Measurements from ENCODE around the gene RALY. TPM values are rescaled to one million over a fixed set of nuclear protein-coding genes. Genes with fewer than 3 reads are reported as not detected.

RALY gene
- total RNA-seq, 6 donors from 2014 or later = 116 to 157 (median 147) TPM

GRCh38 chr20:34052414-34052813 lies 58.7 kb downstream of the RALY start:
- no peak for DNase-seq
- peak overlapping the region in 1 of 4 donors; percentile 40 for H3K27ac ChIP-seq
- ATAC-seq (ENCODE audit: low FRiP score in 2 of 2) = no peak
- no peak overlapping the region for H3K4me3 ChIP-seq
- no peaks in the 10 kb centered on the region for H3K9me3 ChIP-seq
- 51 to 56% methylated on average over 2 of the region's 2 CpGs for WGBS, 2 donors
- no peaks in the 10 kb centered on the region for H3K27me3 ChIP-seq
- TF ChIP-seq POLR2A (IDR thresholded peaks at IDR 0.05) (no peak), EP300 (IDR thresholded peaks at IDR 0.05) (no peak), POLR2AphosphoS5 (IDR thresholded peaks at IDR 0.05) (no peak)
- TF ChIP-seq, protein P1, sequence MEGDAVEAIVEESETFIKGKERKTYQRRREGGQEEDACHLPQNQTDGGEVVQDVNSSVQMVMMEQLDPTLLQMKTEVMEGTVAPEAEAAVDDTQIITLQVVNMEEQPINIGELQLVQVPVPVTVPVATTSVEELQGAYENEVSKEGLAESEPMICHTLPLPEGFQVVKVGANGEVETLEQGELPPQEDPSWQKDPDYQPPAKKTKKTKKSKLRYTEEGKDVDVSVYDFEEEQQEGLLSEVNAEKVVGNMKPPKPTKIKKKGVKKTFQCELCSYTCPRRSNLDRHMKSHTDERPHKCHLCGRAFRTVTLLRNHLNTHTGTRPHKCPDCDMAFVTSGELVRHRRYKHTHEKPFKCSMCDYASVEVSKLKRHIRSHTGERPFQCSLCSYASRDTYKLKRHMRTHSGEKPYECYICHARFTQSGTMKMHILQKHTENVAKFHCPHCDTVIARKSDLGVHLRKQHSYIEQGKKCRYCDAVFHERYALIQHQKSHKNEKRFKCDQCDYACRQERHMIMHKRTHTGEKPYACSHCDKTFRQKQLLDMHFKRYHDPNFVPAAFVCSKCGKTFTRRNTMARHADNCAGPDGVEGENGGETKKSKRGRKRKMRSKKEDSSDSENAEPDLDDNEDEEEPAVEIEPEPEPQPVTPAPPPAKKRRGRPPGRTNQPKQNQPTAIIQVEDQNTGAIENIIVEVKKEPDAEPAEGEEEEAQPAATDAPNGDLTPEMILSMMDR (IDR thresholded peaks at IDR 0.05) = no peak
- H3K36me3 ChIP-seq = no peaks in the 10 kb centered on the region
- peaks cover 22 to 67% (median 45%) of the 10 kb centered on the region in 4 donors for H3K4me1 ChIP-seq

GRCh38 chr20:34055290-34055689 lies 61.6 kb downstream of the RALY start:
- Histone ChIP-seq H3K9me3 (no peaks in the 10 kb centered on the region), H3K4me3 (no peak overlapping the region), H3K36me3 (peaks cover 0 to 3% (median 0%) of the 10 kb centered on the region in 4 donors), H3K4me1 (peaks cover 25 to 50% (median 37%) of the 10 kb centered on the region in 4 donors), H3K27ac (no peak overlapping the region), H3K27me3 (no peaks in the 10 kb centered on the region)
- TF ChIP-seq POLR2A (IDR thresholded peaks at IDR 0.05) = no peak
- TF ChIP-seq, protein P1 (IDR thresholded peaks at IDR 0.05) = no peak
- no peak for TF ChIP-seq EP300 (IDR thresholded peaks at IDR 0.05)
- no peak for TF ChIP-seq POLR2AphosphoS5 (IDR thresholded peaks at IDR 0.05)
- no peak for DNase-seq
- ATAC-seq (ENCODE audit: low FRiP score in 2 of 2) = no peak
- 20 to 33% methylated on average over 1 of the region's 1 CpG for WGBS, 2 donors

DNA sequence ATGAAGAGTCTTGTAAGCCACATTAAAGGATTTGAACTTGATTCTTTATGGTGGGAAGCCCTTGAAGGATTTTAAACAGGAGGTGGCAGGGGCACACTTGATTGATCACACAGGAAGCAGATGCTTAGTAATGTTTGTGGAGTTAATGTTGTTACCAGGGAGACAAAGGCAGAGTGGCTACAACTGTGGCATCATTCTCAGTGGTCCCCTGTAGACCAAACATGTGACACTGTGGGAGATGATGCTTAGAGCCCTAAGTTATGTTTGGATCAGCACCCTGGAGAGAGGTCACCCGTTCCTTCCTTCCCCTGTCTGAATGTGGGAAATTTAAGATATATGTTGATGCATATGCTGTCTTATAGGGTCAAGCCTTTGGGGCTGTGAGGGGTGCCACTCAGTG lies 65.1 kb downstream of the RALY start:
- Histone ChIP-seq H3K9me3 (no peaks in the 10 kb centered on the region), H3K27ac (no peak overlapping the region), H3K4me1 (peaks cover 11 to 27% (median 22%) of the 10 kb centered on the region in 4 donors), H3K4me3 (no peak overlapping the region), H3K27me3 (no peaks in the 10 kb centered on the region), H3K36me3 (peaks cover 0 to 3% (median 1%) of the 10 kb centered on the region in 4 donors)
- no peak for DNase-seq
- ATAC-seq (ENCODE audit: low FRiP score in 2 of 2) = peak in 1 of 2 donors; percentile 35
- TF ChIP-seq POLR2AphosphoS5 (IDR thresholded peaks at IDR 0.05) (no peak), EP300 (IDR thresholded peaks at IDR 0.05) (no peak), POLR2A (IDR thresholded peaks at IDR 0.05) (no peak)
- TF ChIP-seq, protein P1 (IDR thresholded peaks at IDR 0.05) = no peak
- WGBS, 2 donors = 14 to 50% methylated on average over 1 of the region's 1 CpG

- WGBS, 2 donors = 85 to 100% methylated on average over 1 of the region's 1 CpG
- Histone ChIP-seq H3K27ac (no peak overlapping the region), H3K4me1 (peaks cover 15 to 22% (median 16%) of the 10 kb centered on the region in 4 donors), H3K36me3 (peaks cover 0 to 3% (median 1%) of the 10 kb centered on the region in 4 donors), H3K4me3 (no peak overlapping the region), H3K9me3 (no peaks in the 10 kb centered on the region), H3K27me3 (no peaks in the 10 kb centered on the region)
- no peak for TF ChIP-seq POLR2AphosphoS5 (IDR thresholded peaks at IDR 0.05)
- TF ChIP-seq, protein P1 (IDR thresholded peaks at IDR 0.05) = no peak
- ATAC-seq (ENCODE audit: low FRiP score in 2 of 2) (no peak), DNase-seq (no peak)
Observed at GRCh38 chr20:34060970-34061369, 67.3 kb downstream of the RALY start.

GRCh38 chr20:34061695-34062094 lies 68.0 kb downstream of the RALY start:
- no peak for ATAC-seq (ENCODE audit: low FRiP score in 2 of 2)
- peaks cover 16 to 20% (median 17%) of the 10 kb centered on the region in 4 donors for H3K4me1 ChIP-seq
- DNase-seq = no peak
- peaks cover 0 to 3% (median 1%) of the 10 kb centered on the region in 4 donors for H3K36me3 ChIP-seq
- TF ChIP-seq POLR2AphosphoS5 (IDR thresholded peaks at IDR 0.05) (no peak), EP300 (IDR thresholded peaks at IDR 0.05) (no peak), POLR2A (IDR thresholded peaks at IDR 0.05) (no peak)
- TF ChIP-seq, protein P1 (IDR thresholded peaks at IDR 0.05) = no peak
- no peak overlapping the region for H3K27ac ChIP-seq
- no peaks in the 10 kb centered on the region for H3K27me3 ChIP-seq
- no peak overlapping the region for H3K4me3 ChIP-seq
- H3K9me3 ChIP-seq = no peaks in the 10 kb centered on the region

All from upper lobe of left lung (tissue), 6 donors.